LNCaP clone FGC (cell line): Measurements from ENCODE around the gene FRS3.
"Not testable (repeated sequence)": the region's sequence is repeated elsewhere in the genome, so short reads cannot be mapped to it uniquely, and the experiment has no call there.

Experiments
- DNase-seq: peaks from one replicate; pipeline ENCODE4 v3.0.0-alpha.2; 2011; ENCODE audit warnings: low read depth
- H3K4me3 ChIP-seq: 2 replicates; pipeline ENCODE4 v1.5.1; 2011; ENCODE audit warnings: mild to moderate bottlenecking, low read depth, low read length, control low read depth
- TF ChIP-seq, protein P1 (sequence below): IDR thresholded peaks from 2 replicates; pipeline ENCODE4 v1.5.1; 2012; ENCODE audit warnings: mild to moderate bottlenecking; ENCODE audit not compliant: control insufficient read depth, insufficient read depth; ENCODE audit errors: extremely low read depth

FRS3 gene

GRCh38 chr6:41818271-41819054, 38.8 kb upstream of the FRS3 start:
- H3K4me3 ChIP-seq: no peak overlapping the region
- TF ChIP-seq, protein P1, sequence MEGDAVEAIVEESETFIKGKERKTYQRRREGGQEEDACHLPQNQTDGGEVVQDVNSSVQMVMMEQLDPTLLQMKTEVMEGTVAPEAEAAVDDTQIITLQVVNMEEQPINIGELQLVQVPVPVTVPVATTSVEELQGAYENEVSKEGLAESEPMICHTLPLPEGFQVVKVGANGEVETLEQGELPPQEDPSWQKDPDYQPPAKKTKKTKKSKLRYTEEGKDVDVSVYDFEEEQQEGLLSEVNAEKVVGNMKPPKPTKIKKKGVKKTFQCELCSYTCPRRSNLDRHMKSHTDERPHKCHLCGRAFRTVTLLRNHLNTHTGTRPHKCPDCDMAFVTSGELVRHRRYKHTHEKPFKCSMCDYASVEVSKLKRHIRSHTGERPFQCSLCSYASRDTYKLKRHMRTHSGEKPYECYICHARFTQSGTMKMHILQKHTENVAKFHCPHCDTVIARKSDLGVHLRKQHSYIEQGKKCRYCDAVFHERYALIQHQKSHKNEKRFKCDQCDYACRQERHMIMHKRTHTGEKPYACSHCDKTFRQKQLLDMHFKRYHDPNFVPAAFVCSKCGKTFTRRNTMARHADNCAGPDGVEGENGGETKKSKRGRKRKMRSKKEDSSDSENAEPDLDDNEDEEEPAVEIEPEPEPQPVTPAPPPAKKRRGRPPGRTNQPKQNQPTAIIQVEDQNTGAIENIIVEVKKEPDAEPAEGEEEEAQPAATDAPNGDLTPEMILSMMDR: no peak
- DNase-seq: no peak

DNA sequence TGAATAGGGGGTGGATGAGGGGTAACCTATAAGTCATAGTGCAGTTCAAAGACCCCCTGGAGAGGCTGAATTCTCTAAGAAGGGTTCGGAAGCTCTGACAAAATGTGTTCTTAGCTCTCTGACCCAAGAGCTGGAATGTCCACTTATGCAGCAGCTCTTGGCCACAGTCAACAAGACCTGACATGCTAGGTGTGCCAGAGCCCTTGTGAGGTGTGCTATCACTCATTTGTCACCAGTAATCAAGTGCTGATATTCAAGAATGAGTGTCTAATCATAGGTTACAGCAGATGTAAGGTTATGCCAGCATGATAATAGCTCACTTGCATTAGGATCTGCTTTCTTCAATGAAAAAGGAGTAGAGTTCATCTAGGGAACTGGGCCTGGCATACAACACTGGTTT, 35.9 kb upstream of the FRS3 start:
- DNase-seq: no peak
- no peak overlapping the region for H3K4me3 ChIP-seq
- TF ChIP-seq, protein P1: no peak

GRCh38 chr6:41814629-41815028, 34.9 kb upstream of the FRS3 start:
- no peak overlapping the region for H3K4me3 ChIP-seq
- DNase-seq: no peak
- TF ChIP-seq, protein P1: no peak

- H3K4me3 ChIP-seq: no peak overlapping the region
- TF ChIP-seq, protein P1: no peak
- no peak for DNase-seq
Measured at GRCh38 chr6:41813956-41814355, 34.3 kb upstream of the FRS3 start.

- no peak for DNase-seq
- TF ChIP-seq, protein P1: no peak
- H3K4me3 ChIP-seq: no peak overlapping the region
Measured at GRCh38 chr6:41813469-41813868, 33.8 kb upstream of the FRS3 start.

GRCh38 chr6:41811946-41812345, 32.2 kb upstream of the FRS3 start:
- H3K4me3 ChIP-seq, DNase-seq: not testable (repeated sequence)

DNA sequence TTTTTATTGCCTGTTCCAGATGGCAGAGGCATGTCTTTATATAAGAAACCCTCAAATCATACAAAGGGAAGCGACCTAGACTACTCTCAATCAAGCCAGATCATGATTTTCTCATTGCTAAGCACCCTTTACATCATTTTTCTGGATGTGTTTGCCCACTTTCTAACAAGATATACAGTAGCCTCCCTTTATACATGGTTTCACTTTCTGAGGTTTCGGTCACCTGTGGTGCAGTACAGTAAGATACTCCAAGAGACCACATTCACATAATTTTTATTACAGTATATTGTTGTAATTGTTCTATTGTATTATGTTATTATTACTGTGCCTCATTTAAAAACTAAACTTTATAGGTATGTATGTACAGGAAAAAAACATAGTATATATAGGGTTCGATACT, 31.4 kb upstream of the FRS3 start:
- TF ChIP-seq, protein P1: no peak
- DNase-seq: no peak
- no peak overlapping the region for H3K4me3 ChIP-seq
